Activated CD4-positive, alpha-beta T cell treated with anti-CD3 and anti-CD28 coated beads for 24 hours (primary cell): ENCODE measurements around the gene SGSH.
"Not testable (repeated sequence)": the region's sequence is repeated elsewhere in the genome, so short reads cannot be mapped to it uniquely, and the experiment has no call there.

ENCODE experiments used
- DNase-seq, 2 donors: peaks; one replicate each; pipeline ENCODE4 v3.0.0-alpha.2; 2020; ENCODE audit warnings: low read depth in 2 of 2

The SGSH gene

DNA sequence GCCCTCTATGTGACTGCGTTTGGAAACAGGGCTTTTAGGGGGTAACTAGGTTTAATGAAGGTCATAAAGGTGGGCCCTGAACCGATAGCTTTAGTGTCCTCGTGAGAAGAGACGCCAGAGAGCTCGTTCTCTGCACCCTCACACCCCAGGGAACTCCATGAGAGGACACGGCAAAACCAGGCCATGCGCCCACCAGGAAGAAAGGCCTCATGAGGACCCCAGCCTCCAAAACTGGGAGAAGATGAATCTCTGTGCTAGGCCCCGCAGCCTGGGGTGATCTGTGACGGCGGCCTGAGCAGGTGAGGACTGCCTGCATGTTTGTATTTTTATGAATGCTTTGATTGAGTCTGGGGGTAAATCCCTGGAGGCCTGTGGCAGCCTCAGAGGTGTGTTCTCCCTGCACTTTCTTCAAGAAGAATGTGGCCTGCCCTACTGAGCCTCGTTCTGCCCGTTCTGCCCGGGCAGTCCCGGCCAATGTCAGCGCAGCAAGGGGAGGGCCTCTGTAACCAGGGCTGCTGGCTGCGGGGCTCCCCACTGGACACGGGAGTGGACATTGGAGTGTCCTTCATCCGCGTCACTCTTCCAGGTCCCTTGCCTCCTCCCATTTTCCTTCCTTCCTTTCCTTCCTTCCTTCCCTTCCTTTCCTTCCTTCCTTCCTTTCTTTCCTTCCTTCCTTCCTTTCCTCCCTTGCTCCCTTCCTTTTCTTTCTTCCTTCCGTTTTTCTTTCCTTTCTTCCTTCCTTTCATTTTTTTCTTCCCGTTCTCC, 33.7 kb upstream of the SGSH start:
- no peak for DNase-seq

DNA sequence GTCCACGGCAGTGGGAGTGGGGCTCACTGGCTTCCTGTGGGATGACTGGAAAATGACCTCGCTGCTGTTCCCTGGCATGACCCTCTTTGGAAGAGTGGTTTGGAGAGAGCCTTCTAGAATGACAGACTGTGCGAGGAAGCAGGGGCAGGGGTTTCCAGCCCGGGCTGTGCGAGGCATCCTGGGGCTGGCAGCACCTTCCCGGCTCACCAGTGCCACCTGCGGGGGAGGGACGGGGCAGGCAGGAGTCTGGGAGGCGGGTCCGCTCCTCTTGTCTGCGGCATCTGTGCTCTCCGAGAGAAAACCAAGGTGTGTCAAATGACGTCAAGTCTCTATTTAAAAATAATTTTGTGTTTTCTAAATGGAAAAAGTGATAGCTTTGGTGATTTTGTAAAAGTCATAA, 32.7 kb upstream of the SGSH start:
- peak; percentile 80 to 82 for DNase-seq

- DNase-seq = no peak
Observed at GRCh38 chr17:80251966-80252365, 31.8 kb upstream of the SGSH start.

DNA sequence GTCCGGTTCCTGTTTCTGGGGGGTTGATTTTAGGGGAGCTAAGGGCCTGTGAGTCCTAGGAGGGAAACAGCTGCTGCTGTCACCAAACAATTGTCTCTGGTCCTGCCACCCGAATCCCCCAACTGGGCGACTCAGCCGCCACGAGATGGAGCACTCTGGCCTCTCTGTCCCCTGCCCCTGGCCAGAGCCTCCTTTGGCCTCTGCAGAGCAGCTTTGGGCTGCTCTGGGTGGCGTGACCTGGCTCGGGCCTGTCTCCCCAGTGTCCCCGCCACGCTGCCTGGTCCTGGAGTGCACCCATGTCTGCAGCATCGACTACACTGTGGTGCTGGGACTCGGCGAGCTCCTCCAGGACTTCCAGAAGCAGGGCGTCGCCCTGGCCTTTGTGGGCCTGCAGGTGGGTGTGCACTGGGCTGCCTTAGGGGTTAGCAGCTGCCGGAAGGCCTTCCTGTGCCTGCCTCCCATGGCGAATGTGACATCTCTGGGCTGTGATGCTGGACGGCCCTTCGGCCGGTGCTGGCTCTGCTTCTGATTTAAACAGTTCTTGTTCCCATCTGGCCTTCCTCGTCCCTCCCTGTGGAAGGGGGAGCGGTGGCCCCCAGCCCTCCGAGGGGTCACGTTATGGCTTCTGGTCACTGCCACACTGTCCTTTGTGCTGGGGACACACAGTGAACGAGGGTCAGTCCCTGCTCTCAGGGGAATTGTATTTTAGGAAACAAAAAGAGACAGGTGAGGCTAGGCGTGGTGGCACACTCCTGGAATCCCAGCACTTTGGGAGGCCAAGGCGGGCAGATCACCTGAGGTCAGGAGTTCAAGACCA, 29.0 kb upstream of the SGSH start:
- no peak for DNase-seq

DNA sequence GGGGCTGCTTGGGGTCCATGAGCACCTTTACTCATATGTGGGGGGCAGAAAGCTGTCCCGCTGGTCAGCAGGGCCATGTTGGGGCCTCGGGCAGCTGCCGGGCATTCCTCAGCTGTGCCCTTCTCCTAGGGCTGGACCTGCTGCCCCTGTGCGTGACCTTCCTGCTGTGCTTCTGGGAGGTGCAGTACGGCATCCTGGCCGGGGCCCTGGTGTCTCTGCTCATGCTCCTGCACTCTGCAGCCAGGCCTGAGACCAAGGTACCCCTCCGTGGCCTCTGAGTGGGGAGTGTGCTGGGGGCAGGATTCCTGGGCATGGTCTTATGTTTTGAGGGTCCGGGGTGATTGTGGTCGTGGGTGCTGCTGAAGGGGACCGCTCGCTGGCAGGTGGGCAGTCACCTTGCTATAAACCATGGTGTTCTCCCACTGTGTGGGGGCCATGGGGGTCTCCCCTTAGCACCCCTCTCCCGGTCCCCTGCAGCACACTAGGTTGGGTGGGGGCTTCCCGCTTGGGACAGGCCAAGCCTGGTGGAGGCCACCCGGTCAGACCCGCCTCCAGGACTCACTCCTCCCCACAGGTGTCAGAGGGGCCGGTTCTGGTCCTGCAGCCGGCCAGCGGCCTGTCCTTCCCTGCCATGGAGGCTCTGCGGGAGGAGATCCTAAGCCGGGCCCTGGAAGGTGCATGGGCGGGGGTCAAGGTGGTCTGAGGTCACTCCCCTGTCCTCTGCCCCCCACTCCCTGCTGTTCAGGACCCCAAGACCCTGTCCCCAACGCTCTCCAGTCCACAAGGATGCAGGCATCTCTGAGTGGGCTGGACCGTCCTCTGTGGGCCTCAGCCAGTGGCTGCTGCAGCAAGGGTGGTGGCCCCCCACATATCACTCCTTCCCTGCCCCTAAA, 28.1 kb upstream of the SGSH start:
- DNase-seq = no peak

DNA sequence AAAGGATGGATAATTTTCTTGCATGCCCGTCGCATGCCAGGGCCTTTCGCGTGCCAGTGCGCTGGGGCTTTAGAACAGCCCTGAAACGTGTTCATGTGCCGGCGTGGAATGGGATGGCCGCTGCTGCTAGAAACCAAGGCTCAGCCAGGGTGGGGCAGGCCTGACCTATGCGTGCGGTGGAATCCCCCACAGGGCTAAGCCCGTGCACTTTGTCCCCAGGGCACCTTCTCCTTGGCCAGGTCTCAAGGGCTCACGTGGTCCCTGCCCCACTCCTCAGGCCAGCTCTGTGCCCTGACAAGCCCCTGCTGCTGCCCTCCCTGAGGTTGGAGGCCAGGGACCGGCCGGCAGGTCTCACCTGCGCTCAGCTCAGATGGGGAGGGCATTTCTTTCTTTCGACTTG, 27.4 kb upstream of the SGSH start:
- DNase-seq = no peak

DNA sequence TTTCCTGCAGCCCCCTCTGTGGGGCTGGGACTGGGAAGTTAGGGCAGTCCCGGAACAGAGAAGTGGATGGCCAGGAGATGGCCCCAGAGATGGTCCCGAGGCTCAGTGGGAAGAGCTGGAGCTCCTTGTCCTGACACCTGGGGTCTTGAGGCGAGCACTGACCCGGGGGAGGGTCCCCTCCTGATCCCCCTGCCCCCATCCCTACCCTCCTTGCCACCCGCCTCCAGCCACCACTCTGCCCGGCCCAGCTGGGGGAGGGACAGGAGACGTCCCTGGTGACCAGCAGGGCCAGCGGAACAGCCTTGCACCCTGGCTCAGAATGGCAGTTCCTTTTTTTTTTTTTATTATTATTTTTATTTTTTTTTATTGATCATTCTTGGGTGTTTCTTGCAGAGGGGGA, 26.6 kb upstream of the SGSH start:
- DNase-seq = no peak

- no peak for DNase-seq
Observed at GRCh38 chr17:80246266-80246681, 26.1 kb upstream of the SGSH start.

DNA sequence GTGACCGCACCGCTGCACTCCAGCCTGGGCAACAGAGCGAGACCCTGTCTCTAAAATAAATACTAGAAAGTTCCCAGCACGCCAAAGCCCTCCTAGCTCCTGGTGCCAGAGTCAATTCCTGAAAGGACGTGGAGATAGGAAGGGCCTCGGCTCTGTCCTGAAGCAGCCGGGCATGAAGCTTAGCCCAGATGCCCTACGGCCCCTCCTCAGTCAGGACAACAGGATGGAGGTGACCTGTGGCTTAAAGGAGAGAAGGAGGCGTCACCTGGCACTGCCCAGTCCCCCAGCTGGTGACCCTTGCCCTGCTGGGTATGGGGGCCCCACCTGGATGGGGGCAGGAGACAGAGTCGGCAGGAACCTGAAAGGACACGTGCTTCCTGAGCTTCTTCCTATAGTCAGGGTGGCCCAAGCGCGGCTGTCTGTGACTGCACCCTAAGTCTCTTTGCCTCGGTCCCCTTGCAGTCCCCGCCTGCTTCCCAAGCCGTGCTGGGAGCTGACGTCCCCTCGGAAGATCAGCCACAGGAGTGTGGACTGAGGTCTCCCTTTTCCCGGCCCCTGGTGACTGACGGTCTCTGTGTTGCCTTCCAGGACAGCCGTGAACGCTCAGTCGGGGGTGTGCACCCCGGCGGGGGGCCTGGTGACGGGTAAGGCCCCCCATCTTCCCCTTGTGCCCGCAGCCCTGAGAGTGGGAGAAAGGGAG, 25.6 kb upstream of the SGSH start:
- no peak for DNase-seq

DNA sequence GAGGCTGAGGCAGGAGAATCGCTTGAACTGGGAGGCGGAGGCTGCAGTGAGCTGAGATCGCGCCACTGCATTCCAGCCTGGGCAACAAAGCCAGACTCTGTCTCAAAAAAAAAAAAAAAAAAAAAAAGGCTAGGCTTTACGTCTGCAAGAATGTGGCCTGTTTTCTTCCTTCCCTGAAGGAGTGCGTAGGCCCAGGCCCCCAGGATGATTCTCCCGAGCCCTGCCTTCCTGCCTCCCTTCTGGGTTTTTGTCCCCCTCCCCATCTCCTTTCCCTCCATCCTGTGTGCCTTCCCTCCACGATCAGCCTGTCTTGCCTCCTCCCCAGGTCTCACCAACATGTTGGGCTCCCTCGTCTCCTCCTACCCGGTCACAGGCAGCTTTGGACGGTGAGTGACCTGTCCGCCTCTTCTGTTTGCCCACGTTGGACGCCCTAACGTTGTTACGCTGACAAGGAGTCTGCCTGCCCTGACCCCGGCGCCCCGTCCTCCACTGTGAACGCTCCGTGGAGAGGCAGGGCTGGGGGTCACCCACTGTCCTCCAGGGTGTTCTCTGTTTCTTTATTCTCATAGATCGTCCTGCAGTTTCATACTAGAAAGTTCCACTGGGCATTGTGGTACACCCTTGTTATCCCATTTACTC, 24.9 kb upstream of the SGSH start:
- DNase-seq = no peak

DNA sequence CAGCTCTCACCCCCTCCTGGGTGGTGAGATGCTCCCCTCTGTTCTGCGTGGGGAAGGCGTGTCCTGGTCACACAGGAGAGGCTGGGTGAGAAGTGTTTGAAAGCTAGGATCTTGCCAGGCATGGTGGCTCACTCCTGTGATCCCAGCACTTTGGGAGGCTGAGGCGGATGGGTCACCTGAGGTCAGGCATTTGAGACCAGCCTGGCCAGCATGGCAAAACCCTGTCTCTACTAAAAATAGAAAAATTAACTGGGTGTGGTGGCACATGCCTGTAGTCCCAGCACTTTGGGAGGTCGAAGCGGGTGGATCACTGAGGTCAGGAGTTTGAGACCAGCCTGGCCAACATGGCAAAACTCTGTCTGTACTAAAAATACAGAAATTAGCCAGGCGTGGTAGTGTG, 24.3 kb upstream of the SGSH start:
- not testable (repeated sequence) for DNase-seq

GRCh38 chr17:80243526-80244433, 23.6 kb upstream of the SGSH start:
- no peak for DNase-seq

DNA sequence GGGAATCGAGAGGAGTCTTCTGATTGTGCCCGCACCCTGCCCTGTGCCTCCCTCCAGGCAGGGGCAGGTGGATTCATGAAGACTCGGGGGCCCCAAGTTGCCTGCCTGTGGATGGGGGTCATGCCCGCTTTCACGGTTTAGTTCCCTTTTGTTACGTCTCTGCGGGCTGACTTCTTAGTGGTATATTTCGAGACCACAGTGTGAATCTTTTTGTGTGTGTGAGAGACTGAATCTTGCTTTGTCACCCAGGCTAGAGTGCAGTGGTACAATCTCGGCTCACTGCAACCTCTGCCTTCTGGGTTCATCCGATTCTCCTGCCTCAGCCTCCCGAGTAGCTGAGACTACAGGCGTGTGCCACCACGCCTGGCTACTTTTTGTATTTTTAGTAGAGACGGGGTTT, 22.4 kb upstream of the SGSH start:
- no peak for DNase-seq

- no peak for DNase-seq
Observed at GRCh38 chr17:80237386-80237785, 17.3 kb upstream of the SGSH start.

- DNase-seq = no peak
Observed at GRCh38 chr17:80236911-80237310, 16.8 kb upstream of the SGSH start.

- no peak for DNase-seq
Observed at GRCh38 chr17:80233202-80233601, 13.1 kb upstream of the SGSH start.

GRCh38 chr17:80232438-80232837, 12.3 kb upstream of the SGSH start:
- DNase-seq = no peak

DNA sequence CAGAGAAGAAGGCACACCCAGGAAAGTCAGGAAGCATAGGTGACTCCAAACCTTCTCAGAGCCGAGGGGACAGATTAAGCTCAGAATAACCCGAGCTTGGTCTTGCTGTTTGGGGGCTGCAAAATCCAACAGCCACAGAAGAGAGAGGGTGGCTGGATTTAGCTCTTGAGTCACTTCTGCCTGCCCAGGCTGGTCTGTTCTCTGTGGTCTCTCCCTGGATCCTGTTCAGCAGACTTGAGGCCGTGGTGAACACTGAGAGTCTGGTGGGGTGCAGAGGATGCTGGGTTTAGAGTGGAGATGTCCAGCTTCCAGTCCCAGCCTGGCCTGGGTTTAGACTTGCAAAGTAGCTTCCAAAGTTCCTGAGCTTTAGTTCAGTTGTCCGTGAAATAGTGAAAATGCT, 8.9 kb upstream of the SGSH start:
- DNase-seq = no peak

DNA sequence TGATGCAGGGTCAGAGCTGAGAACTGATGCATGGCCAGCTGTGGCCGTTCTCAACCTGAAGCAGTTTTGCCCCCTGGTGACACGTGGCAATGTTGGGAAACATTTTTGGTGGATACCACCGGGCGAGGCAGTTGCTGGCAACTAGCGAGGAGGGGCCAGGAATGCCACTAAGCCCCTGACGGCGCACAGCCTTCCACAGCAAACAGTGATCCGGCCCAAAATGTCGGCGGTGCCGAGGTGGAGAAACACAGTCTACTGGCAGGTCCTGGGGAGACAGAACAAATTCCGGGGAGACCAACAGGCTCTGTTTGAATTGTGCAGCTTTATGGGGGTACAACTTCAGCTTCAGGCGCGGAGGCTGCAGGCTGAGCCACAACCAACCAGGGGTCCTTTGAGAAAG, 8.3 kb upstream of the SGSH start:
- DNase-seq = no peak

DNA sequence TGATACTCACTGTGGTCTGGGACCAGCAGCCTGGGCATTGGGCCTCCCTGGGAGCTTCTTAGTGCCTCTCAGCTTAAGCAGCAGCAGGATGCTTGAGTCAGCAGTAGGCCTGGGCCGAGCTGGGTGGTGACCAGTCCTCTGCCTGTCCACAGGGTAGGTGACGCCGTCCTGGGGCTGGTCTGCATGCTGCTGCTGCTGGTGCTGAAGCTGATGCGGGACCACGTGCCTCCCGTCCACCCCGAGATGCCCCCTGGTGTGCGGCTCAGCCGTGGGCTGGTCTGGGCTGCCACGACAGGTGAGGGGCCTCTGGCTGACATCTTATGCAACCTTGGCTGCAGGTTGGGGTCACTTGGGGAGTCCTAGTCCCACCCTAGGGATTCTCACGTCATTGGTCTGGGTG, 7.5 kb upstream of the SGSH start:
- DNase-seq = no peak
